Nucleus accumbens (tissue), 56 donors: ENCODE results near the gene GSTT2.
"Not testable (repeated sequence)": the region's sequence is repeated elsewhere in the genome, so short reads cannot be mapped to it uniquely, and the experiment has no call there.

Source experiments
- DNase-seq, 56 donors: peaks; one replicate each; lab custom pipeline; 2025; lab: John Stamatoyannopoulos, UW

The GSTT2 gene

DNA sequence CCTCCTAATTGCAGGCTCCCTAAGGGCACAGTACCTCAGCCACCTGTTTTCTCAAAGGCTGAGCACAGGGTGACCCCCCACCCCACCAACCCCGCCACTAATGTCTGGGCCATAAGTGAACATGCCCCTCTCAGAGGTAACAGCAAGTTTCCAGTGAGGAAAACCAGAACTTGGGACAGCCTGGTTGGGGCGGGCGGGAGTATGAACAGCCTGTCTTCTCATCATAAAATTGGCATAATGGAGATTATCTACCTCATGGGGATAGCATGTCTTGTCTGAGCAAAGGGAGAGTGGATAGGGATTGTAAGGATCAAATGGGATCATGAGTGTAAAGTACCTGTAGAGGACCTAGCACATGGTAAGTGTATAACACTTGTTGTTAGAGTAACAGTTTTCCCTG is 8.0 kb upstream of the GSTT2 start:
- not testable (repeated sequence) for DNase-seq

DNA sequence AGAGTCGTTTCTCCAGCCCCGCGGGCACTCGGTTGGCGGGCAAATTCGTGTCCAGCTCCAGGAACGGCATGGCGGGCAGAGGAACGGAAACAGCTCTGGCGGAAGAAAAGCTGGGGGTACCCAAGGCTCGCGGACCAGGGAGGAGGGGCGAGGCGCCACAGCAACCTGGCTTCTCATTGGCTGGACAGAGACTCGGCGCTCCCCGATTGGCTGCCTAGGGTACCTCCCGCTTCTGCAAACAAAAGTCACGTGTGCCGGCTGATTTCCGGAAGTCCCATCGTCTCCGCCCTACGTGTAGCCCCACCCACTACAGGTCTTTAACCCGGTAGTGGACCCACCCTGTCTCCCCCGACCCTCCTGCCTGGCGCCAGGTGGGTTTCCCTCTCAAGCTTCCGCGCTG is 5.6 kb upstream of the GSTT2 start, which contains the start of gene DDT:
DDT (minus strand) TSS at position 97 of the 400 bp plus-strand sequence; CDS start at position 70, 27 bp downstream.
- DNase-seq = not testable (repeated sequence)

DNA sequence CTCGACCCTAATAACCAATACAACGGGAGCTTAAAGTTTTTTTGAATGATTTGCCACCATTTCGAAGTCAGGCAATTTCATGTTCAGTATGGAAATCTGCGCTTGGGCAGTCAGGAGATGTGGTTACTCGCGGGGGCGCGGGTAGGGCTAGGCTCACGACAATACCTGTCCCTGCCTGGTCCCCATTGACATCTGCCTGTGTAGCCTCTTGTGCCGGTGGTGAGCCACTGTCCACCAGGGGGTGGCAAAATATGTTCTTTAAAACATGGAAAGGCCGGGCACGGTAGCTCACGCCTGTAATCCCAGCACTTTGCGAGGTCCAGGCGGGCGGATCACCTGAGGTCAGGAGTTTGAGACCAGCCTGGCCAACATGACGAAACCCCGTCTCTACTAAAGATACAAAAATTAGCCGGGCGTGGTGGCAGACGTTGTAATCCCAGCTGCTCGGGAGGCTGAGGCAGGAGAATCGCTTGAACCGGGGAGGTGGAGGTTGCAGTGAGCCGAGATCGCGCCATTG is 5.0 kb upstream of the GSTT2 start:
- not testable (repeated sequence) for DNase-seq

DNA sequence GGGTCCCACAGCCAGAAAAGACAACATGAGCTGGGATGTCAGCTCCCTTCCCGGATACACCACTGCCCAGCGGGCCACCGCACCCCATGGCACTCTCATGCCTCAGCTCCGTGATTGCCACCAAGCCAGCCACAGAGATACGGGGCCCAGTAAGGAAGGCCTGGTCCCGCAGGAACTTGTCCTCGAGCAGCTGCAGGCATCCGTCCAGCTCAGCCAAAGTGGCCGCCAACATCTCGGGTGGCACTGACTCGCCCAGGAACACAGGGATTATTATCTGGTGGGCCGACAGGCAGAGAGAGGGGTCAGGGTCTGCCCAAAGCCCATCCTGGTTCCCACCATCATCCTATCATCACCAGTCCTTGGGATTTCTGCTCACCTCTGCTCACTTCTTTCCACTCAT is 2.6 kb upstream of the GSTT2 start:
- not testable (repeated sequence) for DNase-seq

DNA sequence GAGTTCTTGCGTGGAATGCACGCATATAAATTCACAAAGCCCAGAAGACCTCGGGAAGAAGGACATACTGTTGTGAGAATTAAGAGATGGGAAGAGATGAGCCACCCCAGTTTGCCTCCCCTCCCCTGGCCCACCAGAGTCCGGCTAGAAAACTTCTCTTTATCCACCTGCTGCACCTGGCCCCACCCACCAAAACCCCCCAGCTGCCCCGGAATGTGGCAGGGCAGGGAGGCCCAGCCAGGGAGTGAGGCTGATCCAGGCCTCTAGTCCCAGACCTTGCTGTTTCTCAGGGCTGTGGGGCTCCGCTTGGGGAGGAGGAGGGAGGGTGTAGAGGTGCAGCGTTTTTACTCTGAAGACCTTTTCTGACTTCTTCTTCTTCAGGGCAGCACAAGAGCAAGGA is 633 bp downstream of the GSTT2 start:
- not testable (repeated sequence) for DNase-seq

DNA sequence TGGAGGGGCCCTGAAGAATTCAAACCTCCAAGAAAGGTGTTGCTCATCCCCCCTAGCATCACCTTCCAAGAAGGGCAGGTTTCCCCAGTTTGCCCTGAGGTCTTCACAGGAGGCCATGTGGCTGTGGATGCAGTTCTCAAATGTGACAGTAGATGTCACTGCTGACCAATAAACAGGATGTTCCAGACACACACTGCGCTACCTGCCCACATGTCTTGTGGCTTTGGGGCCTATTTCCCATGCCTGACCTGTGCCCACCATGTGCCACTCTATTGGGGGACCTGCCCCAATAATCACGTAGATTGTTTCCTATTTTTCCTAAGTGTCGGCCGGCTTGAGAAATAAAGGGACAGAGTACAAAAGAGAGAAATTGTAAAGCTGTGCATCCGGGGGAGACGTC is 4.5 kb downstream of the GSTT2 start:
- DNase-seq = peak in 8 of 56 donors; percentile 6 to 51 (median 30)

DNA sequence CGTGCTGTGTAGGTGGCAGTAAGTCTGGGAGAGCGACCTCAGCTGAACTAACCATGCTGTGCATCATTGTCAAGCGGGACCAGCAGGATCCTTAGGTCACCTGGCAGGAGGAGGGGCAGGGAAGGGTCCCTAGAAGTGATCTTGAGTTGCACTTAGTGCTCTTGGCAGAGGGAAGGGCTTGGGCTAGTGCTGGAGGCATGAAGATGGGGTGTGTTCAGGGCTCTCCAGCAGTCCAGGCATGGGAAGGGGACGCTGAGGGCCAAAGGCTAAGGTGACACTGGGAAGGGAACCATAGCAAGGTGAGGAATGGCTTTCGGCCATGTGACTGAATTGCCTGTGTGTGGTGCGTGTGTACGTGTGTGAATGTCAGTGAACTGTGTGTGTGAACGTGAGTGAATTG is 6.2 kb downstream of the GSTT2 start:
- not testable (repeated sequence) for DNase-seq

DNA sequence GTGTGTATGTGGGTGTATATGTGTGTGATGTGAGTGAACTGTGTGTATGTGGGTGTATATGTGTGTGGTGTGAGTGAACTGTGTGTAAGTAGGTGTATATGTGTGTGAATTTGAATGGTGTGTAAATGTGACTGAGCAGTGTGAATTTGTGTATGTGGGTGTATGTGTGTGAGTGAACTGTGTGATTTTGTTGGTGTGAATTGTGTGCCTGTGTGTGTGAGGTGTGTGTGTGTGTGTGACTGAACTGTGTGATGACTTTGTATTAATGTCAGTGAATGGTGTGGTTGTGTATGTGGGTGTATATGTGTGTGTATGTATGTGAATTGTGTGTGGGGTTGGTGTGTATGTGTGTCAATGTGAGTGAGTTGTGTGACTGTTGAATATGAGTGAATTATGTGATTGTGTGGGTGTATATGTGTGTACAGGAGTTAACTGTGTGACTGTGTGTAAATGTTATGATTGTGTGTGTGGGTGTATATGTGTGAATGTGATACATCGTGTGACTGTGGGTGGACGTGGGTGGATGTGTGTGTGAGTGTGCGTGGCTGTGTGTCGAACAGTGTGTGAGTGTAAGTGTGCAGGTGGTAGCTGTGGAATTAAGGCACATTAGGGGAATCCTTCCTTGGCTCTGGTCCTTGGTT is 6.7 kb downstream of the GSTT2 start:
- not testable (repeated sequence) for DNase-seq

DNA sequence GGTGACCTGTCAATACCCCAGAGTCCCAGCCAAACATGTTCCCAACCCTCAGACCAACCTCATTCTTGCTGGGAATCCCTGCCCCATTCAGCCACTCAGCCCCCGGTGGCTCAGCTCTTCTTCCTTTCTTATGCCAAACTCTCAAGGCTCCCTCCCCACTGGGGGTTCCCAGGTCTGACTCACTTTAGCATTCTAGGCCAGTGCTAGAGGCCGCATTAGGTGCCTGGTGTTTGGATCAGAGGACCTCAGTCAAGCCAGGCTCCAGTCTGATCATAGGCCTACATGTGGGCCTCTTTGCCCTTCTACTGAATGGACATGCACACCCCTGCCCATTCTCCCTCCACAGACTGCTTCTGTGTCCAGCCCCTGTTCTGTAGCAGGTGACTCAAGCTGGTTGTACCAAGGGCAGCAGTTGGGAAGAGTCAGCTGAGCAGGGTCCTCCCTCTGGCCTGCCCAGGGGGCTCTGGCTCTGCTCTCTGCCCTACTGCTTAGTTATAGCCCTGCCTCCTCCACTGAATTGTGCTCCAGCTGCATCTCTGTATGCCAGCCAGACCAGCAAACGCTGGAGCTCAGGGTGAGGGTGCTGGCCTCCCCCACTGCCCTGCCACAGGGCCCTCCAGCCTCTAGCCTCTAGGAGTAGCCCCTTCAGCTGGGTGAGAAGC is 9.8 kb downstream of the GSTT2 start:
- not testable (repeated sequence) for DNase-seq

DNA sequence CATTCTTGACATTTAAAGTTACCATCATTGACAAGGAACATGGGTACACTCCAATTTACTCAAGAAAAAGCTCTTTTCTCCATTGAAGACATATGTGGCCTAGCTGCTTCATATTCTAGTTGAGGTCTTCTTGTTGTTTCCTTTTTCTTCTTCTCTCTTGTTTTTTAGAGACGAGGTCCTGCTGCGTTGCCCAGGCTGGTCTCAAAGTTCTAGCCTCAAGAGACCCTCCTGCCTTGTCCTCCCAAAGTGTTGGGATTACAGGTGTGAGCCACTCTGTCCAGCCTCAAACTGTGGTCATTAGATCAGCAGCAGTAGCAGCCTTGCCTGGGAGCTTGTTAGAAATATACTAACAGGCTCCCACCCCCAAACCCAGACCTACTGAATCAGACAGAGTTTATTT is 13.1 kb downstream of the GSTT2 start:
- DNase-seq = not testable (repeated sequence)

DNA sequence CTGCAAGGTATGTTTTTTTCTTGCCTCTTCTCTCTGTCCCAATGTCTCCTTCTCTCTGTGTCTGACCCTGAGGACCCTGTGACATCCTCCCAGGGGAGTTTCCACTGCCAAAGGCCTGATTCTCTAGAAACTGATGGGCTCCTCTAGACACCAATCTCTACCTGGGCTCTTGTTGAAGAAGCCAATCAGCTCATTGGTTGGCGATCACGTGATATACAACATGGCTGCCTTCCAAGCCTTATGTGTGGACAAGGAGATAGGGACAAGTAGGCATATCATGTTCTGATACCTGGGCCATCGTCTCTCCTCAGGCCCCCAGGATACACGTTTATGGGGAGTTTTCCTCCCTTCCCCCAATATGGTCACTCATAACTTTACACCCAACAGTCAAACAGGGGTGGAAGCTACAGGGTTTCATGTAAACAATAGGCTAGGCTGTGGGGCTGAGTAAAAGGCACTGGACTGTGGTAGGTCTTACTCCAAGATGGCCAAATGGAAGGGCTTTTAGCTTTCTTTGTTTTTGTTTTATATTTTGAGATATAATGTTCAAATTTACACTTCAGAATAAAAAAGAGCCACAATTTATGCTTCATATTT is 13.7 kb downstream of the GSTT2 start:
- DNase-seq = not testable (repeated sequence)

DNA sequence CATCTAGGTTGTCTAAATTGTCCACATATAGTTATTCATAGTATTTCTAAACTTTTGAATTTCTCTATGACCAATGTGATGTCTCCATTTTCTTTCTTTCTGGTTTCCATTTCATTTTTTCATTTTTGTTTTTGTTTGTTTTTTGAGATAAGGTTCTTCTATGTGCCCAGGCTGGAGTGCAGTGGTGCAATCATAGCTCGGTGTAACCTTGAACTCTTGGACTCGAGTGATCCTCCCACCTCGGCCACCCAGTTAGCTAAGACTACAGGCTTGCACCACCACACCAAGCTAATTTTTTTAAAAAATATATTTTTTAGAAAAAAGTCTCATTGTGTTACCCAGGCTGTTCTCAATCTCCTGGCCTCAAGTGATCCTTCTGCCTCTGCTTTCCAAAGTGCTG is 17.2 kb downstream of the GSTT2 start:
- no peak for DNase-seq

DNA sequence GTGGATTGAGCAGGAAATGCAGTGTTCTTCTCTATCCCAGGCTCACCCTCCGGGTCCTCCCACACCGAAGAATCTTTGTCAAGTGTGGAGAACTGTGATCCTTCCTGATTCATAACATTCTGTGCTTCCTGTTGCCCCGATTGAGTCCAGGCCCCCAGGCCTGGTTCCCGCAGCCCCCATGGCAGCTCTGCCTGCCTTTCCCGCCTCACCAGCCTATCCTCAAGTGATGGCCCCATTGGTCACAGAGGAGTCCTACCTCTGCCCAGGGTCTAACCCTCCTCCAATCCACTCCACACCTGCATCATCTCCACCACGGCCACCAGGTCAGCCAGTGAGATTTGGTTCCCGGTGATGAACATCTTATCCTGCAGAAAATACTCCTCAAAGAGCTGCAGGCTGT is 19.8 kb downstream of the GSTT2 start:
- DNase-seq = not testable (repeated sequence)

DNA sequence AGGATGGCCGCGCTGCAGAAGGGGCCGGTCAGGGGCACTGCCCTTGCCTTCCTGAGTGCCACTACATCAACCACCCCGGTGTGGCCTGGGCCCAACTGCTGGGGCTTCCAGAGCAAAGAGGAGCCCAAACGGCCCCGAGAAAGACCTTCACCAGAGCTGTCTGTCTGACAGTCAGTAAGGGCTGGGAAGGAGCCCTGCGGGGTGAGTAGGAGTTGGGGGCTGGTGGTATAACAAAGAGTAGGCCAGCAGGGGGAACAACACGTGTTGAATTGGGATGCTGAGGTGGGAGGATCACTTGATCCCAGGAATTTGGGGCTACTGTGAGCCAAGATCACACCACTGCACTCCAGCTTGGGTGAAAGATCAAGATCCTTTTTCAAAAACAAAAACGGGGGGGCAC is 21.4 kb downstream of the GSTT2 start:
- no peak for DNase-seq

DNA sequence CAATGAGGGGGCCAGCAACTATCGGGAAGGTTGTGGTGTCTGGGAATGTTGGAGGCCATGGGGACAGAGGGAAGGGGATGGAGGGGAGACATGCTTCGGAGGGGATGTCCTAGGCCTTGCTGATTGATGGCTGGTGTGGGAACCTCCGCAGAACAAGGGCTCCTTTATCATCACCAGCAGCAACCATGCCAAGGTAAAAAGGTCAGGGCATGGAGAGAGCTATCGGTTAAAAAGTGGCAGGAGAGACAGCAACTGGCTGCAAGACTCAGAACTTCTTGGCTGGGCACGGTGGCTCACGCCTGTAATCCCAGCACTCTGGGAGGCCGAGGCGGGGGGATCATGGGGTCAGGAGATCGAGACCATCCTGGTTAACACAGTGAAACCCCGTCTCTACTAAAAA is 22.3 kb downstream of the GSTT2 start:
- DNase-seq = no peak

DNA sequence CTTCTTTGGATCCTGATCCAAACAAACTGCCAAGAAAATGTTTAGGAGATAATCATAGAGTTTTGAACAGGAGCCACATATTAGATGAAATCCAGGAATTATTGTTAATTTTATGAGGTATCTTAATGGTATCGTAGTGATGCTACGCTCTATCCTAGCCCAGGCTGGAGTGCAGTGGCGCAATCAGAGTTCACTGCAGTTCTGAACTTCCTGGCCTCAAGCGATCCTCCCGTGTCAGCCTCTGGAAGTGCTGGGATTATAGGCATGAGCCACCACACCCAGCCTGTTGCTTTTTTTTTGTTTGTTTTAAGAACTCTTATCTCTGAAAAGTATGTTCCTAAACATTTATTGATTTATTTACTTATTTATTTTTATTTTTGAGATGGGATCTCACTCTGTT is 22.9 kb downstream of the GSTT2 start:
- DNase-seq = no peak

DNA sequence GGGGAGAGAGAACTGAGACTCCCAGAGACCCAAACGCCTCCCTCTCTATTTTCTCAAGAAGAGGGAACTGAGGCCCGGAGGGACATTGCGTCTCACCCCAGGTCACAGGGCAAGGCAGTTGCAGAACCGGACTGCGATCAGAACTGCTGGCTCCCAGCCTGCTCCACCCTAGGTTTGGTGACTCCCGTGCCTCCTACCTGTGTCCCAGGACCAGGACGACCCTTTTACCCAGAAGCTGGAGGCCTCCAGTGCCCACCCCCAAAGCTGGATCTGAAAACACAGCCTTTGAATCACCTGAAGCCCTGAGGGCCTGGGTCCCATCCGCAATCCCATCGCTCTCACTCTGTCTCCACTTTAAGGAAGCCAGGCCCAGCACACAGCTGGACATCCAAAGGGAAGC is 24.0 kb downstream of the GSTT2 start:
- DNase-seq = no peak

DNA sequence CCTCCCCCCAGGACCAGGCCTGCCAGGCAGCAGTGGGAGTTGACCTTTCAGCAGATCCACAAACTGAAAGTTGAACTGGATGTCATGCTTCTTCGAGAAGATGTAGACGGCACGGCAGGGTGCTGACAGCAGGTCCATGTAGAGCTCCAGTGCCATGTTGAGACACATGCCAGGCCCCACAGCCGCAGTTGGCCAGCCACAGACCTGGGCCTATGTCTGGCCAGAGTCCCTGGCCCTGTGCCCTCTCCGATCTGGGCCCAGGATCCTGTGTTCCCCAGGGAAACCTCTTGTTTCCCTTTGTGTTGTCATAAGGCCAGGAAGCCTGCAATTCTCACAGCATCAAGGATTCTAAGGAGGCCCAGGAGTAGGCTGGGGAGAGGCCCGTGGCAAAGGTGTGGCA is 25.3 kb downstream of the GSTT2 start, which contains the start of gene GSTT4:
GSTT4 (minus strand) TSS at position 253 of the 400 bp plus-strand sequence; CDS start at position 156, 97 bp downstream.
- DNase-seq = peak in 6 of 56 donors; percentile 7 to 48 (median 28)

DNA sequence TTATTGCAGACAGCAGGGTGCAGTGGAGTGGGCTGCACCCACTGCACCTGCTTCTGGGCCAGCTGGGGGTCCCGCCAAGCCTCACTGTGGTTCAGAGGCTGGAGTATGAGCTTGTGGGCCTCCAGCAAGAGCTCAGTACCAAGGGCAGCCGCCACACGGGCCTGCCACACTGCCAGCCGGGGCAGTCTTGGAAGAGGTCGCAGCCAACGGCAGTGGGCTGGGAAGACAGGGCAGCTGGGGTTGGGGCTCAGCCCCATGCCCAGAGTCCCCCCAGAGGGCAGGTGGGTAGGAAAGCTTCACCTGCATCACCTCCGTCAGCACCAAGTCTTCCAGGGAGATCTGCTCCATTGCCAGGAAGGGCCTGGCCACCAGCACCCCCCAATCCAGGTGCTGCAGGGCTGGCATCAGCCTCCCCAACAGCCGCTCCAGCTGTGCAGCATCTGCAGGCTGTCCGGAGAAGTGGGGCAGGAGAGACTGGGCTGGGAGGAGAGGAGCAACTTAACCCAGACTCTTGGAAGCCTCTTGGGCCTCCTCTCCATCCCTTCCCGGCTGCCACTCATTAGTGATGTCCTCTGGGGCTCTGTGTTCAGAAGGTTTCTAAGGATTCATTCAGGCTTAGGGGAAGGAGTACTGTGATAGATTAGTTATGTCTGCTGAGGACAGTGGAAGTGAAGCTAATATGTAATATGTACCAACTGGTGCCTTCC is 26.4 kb downstream of the GSTT2 start:
- no peak for DNase-seq

DNA sequence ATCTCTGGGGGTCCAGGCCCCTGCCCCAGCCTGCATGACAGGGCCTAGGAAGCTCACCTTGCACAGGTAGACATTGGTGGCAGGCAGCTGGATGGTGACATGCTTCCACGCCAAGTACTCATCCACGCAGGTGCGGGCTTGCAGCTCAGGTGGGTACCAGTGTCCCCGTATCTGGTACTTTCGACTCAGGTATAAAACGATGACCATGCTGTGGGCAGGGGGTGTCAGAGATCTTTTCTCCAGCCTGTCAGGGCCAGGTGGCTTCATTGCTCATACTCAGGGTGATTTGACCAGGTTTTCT is 26.9 kb downstream of the GSTT2 start:
- DNase-seq = no peak
